ENCODE results near the gene GPHN.

GRCh38 chr14:66910311-66910840, 402.4 kb downstream of the GPHN start:
- TF ChIP-seq POLR2A (IDR thresholded peaks at IDR 0.05) (no peak), CTCF (IDR thresholded peaks at IDR 0.05) (no peak)
